GM23338 (cell line): ENCODE results near the gene TUBB8. TPM values are rescaled to one million over a fixed set of nuclear protein-coding genes. Genes with fewer than 3 reads are reported as not detected.

Experiments
- ATAC-seq: fragments of 200-7000 bp; cut with Tn5 transposase; 3 replicates; pipeline ENCODE4 v1.9.1; 2020
- DNase-seq: peaks from one replicate; pipeline ENCODE4 v3.0.0-alpha.2; 2015; ENCODE audit warnings: low spot score
- H2AFZ ChIP-seq: fragments of 200-600 bp; sonication (generic); 2 replicates; pipeline ENCODE4 v1.8.0; 2016; ENCODE audit warnings: antibody characterized with exemption, mild to moderate bottlenecking, moderate library complexity
- H3F3A ChIP-seq: fragments of 200-600 bp; sonication (generic); replicated peaks from 2 replicates; pipeline ENCODE4 v1.8.0; 2017; ENCODE audit warnings: antibody characterized with exemption, mixed run types, low read depth
- H3K27ac ChIP-seq: fragments of 200-600 bp; sonication (generic); 2 replicates; pipeline ENCODE4 v1.6.1; 2016; ENCODE audit warnings: low read depth
- H3K27me3 ChIP-seq: fragments of 200-600 bp; sonication (generic); 2 replicates; pipeline ENCODE4 v1.8.0; 2016; ENCODE audit warnings: mild to moderate bottlenecking, mixed run types, moderate library complexity; ENCODE audit not compliant: insufficient read depth
- H3K36me3 ChIP-seq: fragments of 200-600 bp; sonication (generic); 2 replicates; pipeline ENCODE4 v1.8.0; 2016; ENCODE audit warnings: mild to moderate bottlenecking; ENCODE audit not compliant: insufficient read depth
- H3K4me1 ChIP-seq: fragments of 200-600 bp; sonication (generic); 2 replicates; pipeline ENCODE4 v1.8.0; 2016; ENCODE audit warnings: mild to moderate bottlenecking, moderate library complexity; ENCODE audit not compliant: insufficient read depth
- H3K4me2 ChIP-seq: fragments of 200-600 bp; sonication (generic); 2 replicates; pipeline ENCODE4 v1.7.1; 2017; ENCODE audit warnings: mixed run types
- H3K4me3 ChIP-seq: fragments of 200-600 bp; sonication (generic); 2 replicates; pipeline ENCODE4 v1.6.1; 2016; ENCODE audit warnings: mixed run types
- H3K79me2 ChIP-seq: fragments of 200-600 bp; sonication (generic); replicated peaks from 2 replicates; pipeline ENCODE4 v1.8.0; 2017; ENCODE audit warnings: mild to moderate bottlenecking; ENCODE audit not compliant: insufficient read depth
- H3K9me2 ChIP-seq: fragments of 200-600 bp; sonication (generic); 2 replicates; pipeline ENCODE4 v1.8.0; 2017; ENCODE audit not compliant: insufficient read depth
- H4K20me1 ChIP-seq: fragments of 200-600 bp; sonication (generic); replicated peaks from 2 replicates; pipeline ENCODE4 v1.8.0; 2017; ENCODE audit warnings: mild to moderate bottlenecking; ENCODE audit not compliant: insufficient read depth
- H3K27ac Mint-ChIP-seq: 2 replicates; pipeline ENCODE4 v1.8.0; 2020; ENCODE audit warnings: inconsistent platforms, mild to moderate bottlenecking, moderate library complexity, mixed read lengths
- H3K27me3 Mint-ChIP-seq: 3 replicates; pipeline ENCODE4 v1.8.0; 2022; ENCODE audit warnings: low read depth, mild to moderate bottlenecking, moderate library complexity, mixed read lengths, inconsistent platforms; ENCODE audit not compliant: insufficient read depth, poor library complexity
- H3K36me3 Mint-ChIP-seq: 3 replicates; pipeline ENCODE4 v1.8.0; 2021; ENCODE audit warnings: low read depth, mild to moderate bottlenecking, inconsistent platforms, moderate library complexity, mixed read lengths
- H3K4me1 Mint-ChIP-seq: 3 replicates; pipeline ENCODE4 v1.8.0; 2020; ENCODE audit warnings: mild to moderate bottlenecking, inconsistent platforms, mixed read lengths
- H3K4me3 Mint-ChIP-seq: 3 replicates; pipeline ENCODE4 v1.8.0; 2021; ENCODE audit warnings: moderate library complexity, mild to moderate bottlenecking, inconsistent platforms, mixed read lengths
- H3K9me3 Mint-ChIP-seq: 3 replicates; pipeline ENCODE4 v1.8.0; 2020; ENCODE audit warnings: moderate library complexity, mild to moderate bottlenecking, inconsistent platforms, mixed read lengths
- CREB1 ChIP-seq: fragments of 250-450 bp; sonication (Bioruptor Pico); IDR thresholded peaks from 2 replicates; pipeline ENCODE4 v1.5.0; 2020; ENCODE audit warnings: low read depth, mild to moderate bottlenecking, moderate library complexity
- EZH2 ChIP-seq: fragments of 200-600 bp; sonication (generic); IDR thresholded peaks from one replicate; pipeline ENCODE4 v1.8.0; 2017; ENCODE audit warnings: antibody characterized with exemption, mild to moderate bottlenecking, low read depth; ENCODE audit not compliant: unreplicated experiment
- EZH2phosphoT487 ChIP-seq: fragments of 200-600 bp; sonication (generic); IDR thresholded peaks from one replicate; pipeline ENCODE4 v1.8.1; 2018; ENCODE audit warnings: antibody characterized with exemption; ENCODE audit not compliant: unreplicated experiment
- JUNB ChIP-seq: IDR thresholded peaks from one replicate; pipeline ENCODE4 v1.6.1; 2016; ENCODE audit warnings: antibody characterized with exemption; ENCODE audit not compliant: unreplicated experiment
- NANOG ChIP-seq: IDR thresholded peaks from 2 replicates; pipeline ENCODE4 v1.6.1; 2016; ENCODE audit warnings: antibody characterized with exemption, borderline replicate concordance
- POLR2AphosphoS5 ChIP-seq: IDR thresholded peaks from 2 replicates; pipeline ENCODE4 v1.6.1; 2016; ENCODE audit warnings: antibody characterized with exemption, low read depth
- REST ChIP-seq: IDR thresholded peaks from one replicate; pipeline ENCODE4 v1.6.1; 2018; ENCODE audit warnings: antibody characterized with exemption; ENCODE audit not compliant: unreplicated experiment
- STAT1 ChIP-seq: IDR thresholded peaks from one replicate; pipeline ENCODE4 v1.6.1; 2016; ENCODE audit warnings: antibody characterized with exemption; ENCODE audit not compliant: unreplicated experiment
- ZNF114 ChIP-seq: fragments of 250-450 bp; sonication (Bioruptor Pico); IDR thresholded peaks from 2 replicates; pipeline ENCODE4 v1.5.0; 2020; ENCODE audit warnings: mild to moderate bottlenecking, moderate library complexity
- ZNF331 ChIP-seq: fragments of 250-450 bp; sonication (Bioruptor Pico); IDR thresholded peaks from 2 replicates; pipeline ENCODE4 v1.5.0; 2020; ENCODE audit warnings: low read depth, mild to moderate bottlenecking, moderate library complexity
- polyA plus RNA-seq: library from polyadenylated mRNA; unstranded; fragments of >200 nt; fragmentation: Nextera tagmentation; extraction: Ambion mirVana; gene quantifications from 2 replicates; pipeline ENCODE4 v1.2.1, GENCODE V29; 2016
- total RNA-seq: library from RNA; depleted of rRNA; stranded (reverse); fragments of >200 nt; shearing (Covaris generic); gene quantifications from 2 replicates; pipeline ENCODE4 v1.2.3, GENCODE V29; 2014
- TF ChIP-seq, protein P1 (sequence below): fragments of 250-450 bp; sonication (Bioruptor Pico); IDR thresholded peaks from 2 replicates; pipeline ENCODE4 v1.5.0; 2020; ENCODE audit warnings: mild to moderate bottlenecking, moderate library complexity
- TF ChIP-seq, protein P2 (sequence below), 2 experiments: fragments of 200-600 bp in 1 of 2; sonication (generic) in 1 of 2; conservative IDR thresholded peaks; 2 replicates each; pipeline versions ENCODE4 v1.5.1 to v1.6.1; 2016 to 2017; ENCODE audit warnings: antibody characterized with exemption in 2 of 2, low read depth in 2 of 2, mild to moderate bottlenecking in 2 of 2, moderate library complexity in 1 of 2
- TF ChIP-seq, protein P3 (sequence below): IDR thresholded peaks from 2 replicates; pipeline ENCODE4 v1.6.1; 2016; ENCODE audit warnings: antibody characterized with exemption

TUBB8 gene
- total and polyA plus RNA-seq, 2 experiments from 2014 or later, result 0.40 to 1.1 TPM

GRCh38 chr10:92153-92552, 43.1 kb upstream of the TUBB8 start:
- Histone ChIP-seq H3F3A (no peaks in the 10 kb centered on the region), H3K36me3 (no peaks in the 10 kb centered on the region), H3K79me2 (no peaks in the 10 kb centered on the region), H3K27ac (no peak overlapping the region), H3K4me3 (no peak overlapping the region), H3K9me2 (no peaks in the 10 kb centered on the region), H3K4me1 (no peaks in the 10 kb centered on the region), H3K4me2 (no peak overlapping the region), H3K27me3 (no peaks in the 10 kb centered on the region), H4K20me1 (no peaks in the 10 kb centered on the region), H2AFZ (no peak overlapping the region)
- TF ChIP-seq, protein P1, sequence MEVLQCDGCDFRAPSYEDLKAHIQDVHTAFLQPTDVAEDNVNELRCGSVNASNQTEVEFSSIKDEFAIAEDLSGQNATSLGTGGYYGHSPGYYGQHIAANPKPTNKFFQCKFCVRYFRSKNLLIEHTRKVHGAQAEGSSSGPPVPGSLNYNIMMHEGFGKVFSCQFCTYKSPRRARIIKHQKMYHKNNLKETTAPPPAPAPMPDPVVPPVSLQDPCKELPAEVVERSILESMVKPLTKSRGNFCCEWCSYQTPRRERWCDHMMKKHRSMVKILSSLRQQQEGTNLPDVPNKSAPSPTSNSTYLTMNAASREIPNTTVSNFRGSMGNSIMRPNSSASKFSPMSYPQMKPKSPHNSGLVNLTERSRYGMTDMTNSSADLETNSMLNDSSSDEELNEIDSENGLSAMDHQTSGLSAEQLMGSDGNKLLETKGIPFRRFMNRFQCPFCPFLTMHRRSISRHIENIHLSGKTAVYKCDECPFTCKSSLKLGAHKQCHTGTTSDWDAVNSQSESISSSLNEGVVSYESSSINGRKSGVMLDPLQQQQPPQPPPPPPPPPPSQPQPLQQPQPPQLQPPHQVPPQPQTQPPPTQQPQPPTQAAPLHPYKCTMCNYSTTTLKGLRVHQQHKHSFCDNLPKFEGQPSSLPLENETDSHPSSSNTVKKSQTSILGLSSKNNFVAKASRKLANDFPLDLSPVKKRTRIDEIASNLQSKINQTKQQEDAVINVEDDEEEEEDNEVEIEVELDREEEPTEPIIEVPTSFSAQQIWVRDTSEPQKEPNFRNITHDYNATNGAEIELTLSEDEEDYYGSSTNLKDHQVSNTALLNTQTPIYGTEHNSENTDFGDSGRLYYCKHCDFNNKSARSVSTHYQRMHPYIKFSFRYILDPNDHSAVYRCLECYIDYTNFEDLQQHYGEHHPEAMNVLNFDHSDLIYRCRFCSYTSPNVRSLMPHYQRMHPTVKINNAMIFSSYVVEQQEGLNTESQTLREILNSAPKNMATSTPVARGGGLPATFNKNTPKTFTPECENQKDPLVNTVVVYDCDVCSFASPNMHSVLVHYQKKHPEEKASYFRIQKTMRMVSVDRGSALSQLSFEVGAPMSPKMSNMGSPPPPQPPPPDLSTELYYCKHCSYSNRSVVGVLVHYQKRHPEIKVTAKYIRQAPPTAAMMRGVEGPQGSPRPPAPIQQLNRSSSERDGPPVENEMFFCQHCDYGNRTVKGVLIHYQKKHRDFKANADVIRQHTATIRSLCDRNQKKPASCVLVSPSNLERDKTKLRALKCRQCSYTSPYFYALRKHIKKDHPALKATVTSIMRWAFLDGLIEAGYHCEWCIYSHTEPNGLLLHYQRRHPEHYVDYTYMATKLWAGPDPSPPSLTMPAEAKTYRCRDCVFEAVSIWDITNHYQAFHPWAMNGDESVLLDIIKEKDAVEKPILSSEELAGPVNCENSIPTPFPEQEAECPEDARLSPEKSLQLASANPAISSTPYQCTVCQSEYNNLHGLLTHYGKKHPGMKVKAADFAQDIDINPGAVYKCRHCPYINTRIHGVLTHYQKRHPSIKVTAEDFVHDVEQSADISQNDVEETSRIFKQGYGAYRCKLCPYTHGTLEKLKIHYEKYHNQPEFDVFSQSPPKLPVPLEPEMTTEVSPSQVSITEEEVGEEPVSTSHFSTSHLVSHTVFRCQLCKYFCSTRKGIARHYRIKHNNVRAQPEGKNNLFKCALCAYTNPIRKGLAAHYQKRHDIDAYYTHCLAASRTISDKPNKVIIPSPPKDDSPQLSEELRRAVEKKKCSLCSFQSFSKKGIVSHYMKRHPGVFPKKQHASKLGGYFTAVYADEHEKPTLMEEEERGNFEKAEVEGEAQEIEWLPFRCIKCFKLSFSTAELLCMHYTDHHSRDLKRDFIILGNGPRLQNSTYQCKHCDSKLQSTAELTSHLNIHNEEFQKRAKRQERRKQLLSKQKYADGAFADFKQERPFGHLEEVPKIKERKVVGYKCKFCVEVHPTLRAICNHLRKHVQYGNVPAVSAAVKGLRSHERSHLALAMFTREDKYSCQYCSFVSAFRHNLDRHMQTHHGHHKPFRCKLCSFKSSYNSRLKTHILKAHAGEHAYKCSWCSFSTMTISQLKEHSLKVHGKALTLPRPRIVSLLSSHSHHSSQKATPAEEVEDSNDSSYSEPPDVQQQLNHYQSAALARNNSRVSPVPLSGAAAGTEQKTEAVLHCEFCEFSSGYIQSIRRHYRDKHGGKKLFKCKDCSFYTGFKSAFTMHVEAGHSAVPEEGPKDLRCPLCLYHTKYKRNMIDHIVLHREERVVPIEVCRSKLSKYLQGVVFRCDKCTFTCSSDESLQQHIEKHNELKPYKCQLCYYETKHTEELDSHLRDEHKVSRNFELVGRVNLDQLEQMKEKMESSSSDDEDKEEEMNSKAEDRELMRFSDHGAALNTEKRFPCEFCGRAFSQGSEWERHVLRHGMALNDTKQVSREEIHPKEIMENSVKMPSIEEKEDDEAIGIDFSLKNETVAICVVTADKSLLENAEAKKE, result no peak
- TF ChIP-seq EZH2, result no peak
- no peak for TF ChIP-seq ZNF114 (CRISPR knock-in tag)
- TF ChIP-seq, protein P2, sequence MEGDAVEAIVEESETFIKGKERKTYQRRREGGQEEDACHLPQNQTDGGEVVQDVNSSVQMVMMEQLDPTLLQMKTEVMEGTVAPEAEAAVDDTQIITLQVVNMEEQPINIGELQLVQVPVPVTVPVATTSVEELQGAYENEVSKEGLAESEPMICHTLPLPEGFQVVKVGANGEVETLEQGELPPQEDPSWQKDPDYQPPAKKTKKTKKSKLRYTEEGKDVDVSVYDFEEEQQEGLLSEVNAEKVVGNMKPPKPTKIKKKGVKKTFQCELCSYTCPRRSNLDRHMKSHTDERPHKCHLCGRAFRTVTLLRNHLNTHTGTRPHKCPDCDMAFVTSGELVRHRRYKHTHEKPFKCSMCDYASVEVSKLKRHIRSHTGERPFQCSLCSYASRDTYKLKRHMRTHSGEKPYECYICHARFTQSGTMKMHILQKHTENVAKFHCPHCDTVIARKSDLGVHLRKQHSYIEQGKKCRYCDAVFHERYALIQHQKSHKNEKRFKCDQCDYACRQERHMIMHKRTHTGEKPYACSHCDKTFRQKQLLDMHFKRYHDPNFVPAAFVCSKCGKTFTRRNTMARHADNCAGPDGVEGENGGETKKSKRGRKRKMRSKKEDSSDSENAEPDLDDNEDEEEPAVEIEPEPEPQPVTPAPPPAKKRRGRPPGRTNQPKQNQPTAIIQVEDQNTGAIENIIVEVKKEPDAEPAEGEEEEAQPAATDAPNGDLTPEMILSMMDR (conservative IDR thresholded peaks at IDR 0.05; ENCODE audit: low read depth in 2 of 2), result no peak
- no peak for TF ChIP-seq STAT1
- TF ChIP-seq CREB1 (CRISPR knock-in tag), result no peak
- TF ChIP-seq POLR2AphosphoS5, result no peak
- no peak for TF ChIP-seq ZNF331 (CRISPR knock-in tag)
- TF ChIP-seq REST, result no peak
- no peak for TF ChIP-seq JUNB
- no peak for TF ChIP-seq EZH2phosphoT487
- TF ChIP-seq NANOG, result no peak
- TF ChIP-seq, protein P3, sequence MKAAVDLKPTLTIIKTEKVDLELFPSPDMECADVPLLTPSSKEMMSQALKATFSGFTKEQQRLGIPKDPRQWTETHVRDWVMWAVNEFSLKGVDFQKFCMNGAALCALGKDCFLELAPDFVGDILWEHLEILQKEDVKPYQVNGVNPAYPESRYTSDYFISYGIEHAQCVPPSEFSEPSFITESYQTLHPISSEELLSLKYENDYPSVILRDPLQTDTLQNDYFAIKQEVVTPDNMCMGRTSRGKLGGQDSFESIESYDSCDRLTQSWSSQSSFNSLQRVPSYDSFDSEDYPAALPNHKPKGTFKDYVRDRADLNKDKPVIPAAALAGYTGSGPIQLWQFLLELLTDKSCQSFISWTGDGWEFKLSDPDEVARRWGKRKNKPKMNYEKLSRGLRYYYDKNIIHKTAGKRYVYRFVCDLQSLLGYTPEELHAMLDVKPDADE, result no peak
- H3K4me1 Mint-ChIP-seq, result peaks cover 2% of the 10 kb centered on the region; the same call in 1 of the 3 replicates
- no peak overlapping the region for H3K4me3 Mint-ChIP-seq
- H3K9me3 Mint-ChIP-seq, result peaks cover 45% of the 10 kb centered on the region
- H3K27ac Mint-ChIP-seq, result no peak overlapping the region
- DNase-seq (no peak), ATAC-seq (no peak)
- H3K27me3 Mint-ChIP-seq, result no peaks in the 10 kb centered on the region
- peaks cover 10% of the 10 kb centered on the region; the same call in 2 of the 3 replicates for H3K36me3 Mint-ChIP-seq
